GM18909 (cell line): ENCODE data around the gene TMEM259.

Experiments used
- ATAC-seq: cut with Tn5 transposase; IDR thresholded peaks from one replicate; pipeline ENCODE4 v1.9.1; 2021; ENCODE audit warnings: mild to moderate bottlenecking; ENCODE audit not compliant: unreplicated experiment, poor library complexity

The TMEM259 gene

GRCh38 chr19:964761-965694 lies 55.9 kb downstream of the TMEM259 start:
- no peak for ATAC-seq

- no peak for ATAC-seq
These were observed 56.8 kb downstream of the TMEM259 start for GRCh38 chr19:964116-964520.

GRCh38 chr19:963486-963951 lies 57.4 kb downstream of the TMEM259 start:
- no peak for ATAC-seq

GRCh38 chr19:962683-963400 lies 58.1 kb downstream of the TMEM259 start:
- no peak for ATAC-seq

GRCh38 chr19:961866-962620 lies 58.9 kb downstream of the TMEM259 start:
- no peak for ATAC-seq

- ATAC-seq, result no peak
These were observed 60.4 kb downstream of the TMEM259 start for GRCh38 chr19:960601-960938.

GRCh38 chr19:960020-960419 lies 60.9 kb downstream of the TMEM259 start:
- no peak for ATAC-seq
